GM12892 (cell line): ENCODE measurements around the gene AGBL5.

Experiments used
- POLR2A ChIP-seq: IDR thresholded peaks from 2 replicates; pipeline ENCODE4 v1.6.1; 2011; ENCODE audit warnings: low read depth, low read length, control low read depth
- POLR2AphosphoS5 ChIP-seq: IDR thresholded peaks from 2 replicates; pipeline ENCODE4 v1.6.1; 2011; ENCODE audit warnings: low read depth, low read length, control low read depth
- TAF1 ChIP-seq: IDR thresholded peaks from 2 replicates; pipeline ENCODE4 v1.6.1; 2011; ENCODE audit warnings: low read depth, mild to moderate bottlenecking, control low read depth, low read length, borderline replicate concordance

GRCh38 chr2:27025281-27025800, 26.1 kb upstream of the AGBL5 start:
- TF ChIP-seq POLR2AphosphoS5 (no peak), TAF1 (no peak), POLR2A (no peak)
